NCI-H526 (cell line): ENCODE data around the gene CRHBP.
"Not testable (repeated sequence)": the region's sequence is repeated elsewhere in the genome, so short reads cannot be mapped to it uniquely, and the experiment has no call there.

Experiments used
- DNase-seq, 2 experiments: peaks; one replicate each; lab custom pipeline; 2025; lab: John Stamatoyannopoulos, UW

The CRHBP gene

DNA sequence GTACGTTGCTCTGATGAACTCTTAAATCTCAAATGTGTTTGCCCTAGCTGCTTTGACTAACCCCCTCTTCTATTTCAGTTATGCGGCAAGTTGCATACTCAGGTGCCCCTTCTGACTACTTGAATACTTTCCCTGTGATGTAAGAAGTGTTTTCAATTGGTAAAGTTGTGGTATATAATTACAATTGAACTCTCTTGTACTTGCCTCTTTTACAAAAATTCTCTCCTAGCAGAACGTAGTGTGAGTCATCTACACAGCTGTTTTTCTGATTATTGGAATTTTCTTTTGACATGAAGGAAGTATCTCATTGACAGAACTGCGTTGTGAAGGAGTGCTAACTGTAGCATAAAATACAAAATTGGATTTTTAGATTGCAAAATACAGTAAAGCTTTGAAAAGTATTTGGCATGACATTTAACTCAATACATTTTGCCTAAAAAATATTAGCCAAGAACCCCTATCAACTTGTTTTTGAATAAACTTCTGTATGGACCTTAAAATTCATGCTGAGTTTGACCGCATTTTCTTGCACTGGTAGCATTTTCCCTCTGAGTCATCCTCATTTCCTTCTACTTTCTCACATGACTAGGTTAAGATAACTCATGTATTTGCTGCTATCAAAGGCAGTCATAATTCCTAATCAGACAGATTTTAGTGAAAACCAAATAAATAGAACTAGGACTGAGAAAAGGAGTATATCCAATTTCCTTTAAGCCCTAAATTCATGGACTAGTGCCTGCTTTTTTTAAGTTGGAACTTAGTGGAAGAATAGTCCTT is 6.3 kb downstream of the CRHBP start:
- no peak for DNase-seq

GRCh38 chr5:76960004-76960625 is 7.3 kb downstream of the CRHBP start:
- DNase-seq = no peak

DNA sequence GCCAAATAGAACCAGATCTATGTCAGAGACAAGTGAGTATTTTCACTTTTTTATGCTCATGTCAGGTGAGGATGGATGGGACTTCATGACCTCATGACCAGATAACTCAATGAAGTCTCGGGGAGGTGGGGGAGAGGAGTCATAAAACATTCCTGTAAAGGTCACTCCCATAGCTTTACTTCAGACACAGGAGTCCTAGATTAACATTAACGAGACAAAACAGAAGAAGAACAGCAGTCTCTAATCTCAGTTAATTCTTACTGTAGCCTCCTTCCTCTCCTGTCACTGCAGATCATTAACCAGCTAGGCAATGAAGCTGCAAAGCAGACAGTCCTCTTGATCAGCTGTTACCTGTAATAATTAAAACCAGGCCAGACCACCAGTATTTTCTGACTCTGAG is 11.2 kb downstream of the CRHBP start:
- no peak for DNase-seq

DNA sequence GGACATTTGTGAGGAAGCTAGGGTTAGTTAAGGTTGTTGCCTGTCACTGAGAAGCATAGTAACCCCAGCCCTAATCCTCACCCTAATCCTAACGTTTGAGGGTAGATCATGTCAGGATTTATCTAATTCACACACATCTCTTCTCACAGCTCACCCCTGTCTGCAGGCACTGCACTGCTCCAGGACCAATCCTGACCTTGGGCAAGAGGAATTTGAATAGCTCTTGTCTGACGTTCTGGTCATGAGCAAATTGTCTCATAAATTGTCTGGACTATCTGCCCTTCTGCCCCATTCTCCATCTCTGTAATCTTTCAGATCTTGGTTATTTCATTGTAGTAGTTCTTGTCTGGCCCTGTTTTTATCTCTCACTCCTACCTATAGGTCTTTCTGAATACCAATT is 18.7 kb downstream of the CRHBP start:
- DNase-seq = no peak

GRCh38 chr5:76972689-76973088 is 19.8 kb downstream of the CRHBP start:
- no peak for DNase-seq

DNA sequence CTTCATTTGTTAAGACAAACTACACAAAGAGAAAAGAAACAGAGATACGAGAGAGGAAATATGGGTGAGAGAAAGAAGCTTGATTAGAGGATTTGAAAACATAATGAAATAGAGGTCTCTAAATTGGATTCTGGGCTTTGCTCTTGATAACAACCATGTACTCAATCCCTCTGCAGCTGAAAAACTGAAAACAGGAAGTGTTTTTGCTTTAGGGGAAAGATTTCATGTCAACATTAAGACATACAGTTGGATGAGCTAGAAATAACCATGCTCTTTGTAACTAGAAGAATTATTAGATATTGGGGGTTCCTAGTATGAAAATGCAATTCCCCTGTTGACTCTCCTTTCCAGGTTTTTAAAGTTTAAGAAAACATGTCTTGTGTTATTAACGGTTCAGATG is 21.9 kb downstream of the CRHBP start:
- DNase-seq = no peak

GRCh38 chr5:76978869-76979268 is 26.0 kb downstream of the CRHBP start:
- no peak for DNase-seq

DNA sequence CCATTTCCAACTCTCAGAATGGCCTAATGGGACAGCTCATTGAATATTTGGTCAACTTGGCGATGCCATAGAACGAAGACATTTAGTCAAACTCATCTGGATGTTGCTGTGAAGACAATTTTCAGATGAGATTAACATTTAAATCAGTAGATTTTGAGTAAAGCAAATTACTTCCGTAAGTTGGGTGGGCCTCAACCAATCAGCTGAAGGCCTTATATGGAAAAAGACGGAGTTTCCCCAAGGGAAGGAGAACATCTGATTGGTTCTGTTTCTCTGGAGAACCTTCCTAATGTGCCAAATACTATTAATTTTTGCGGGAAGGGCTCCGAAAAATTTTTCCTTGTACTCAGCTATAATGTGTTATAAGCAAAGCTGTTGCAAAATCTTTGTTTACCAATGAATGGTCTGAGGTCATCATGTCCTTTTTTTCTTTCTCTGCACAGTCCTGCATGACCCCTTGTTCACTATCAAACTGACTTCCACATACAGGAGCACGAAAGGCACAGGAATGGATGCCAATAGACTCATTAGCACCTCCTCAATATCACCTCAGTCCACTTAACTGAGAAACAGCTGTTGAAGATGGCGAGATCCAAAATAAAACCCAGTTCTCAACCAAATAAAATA is 27.8 kb downstream of the CRHBP start:
- DNase-seq = no peak

DNA sequence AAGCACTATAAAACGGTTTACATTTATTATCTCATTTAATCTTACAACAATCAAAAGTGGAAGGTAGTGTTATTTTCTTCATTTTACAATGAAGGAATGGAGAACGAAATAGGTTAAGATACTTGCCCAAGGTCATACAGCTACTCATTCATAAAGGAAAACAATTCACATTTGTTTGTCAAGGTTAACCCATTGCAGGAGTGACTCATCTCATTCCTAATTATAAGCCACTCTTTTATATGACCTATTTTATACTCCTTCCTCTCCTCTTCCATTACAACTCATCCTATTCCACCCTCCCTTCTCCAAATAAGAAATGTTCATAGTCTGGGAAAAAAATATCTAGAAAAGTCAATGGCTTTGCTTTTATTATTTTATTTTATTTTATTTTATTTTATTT is 29.6 kb downstream of the CRHBP start:
- no peak for DNase-seq

DNA sequence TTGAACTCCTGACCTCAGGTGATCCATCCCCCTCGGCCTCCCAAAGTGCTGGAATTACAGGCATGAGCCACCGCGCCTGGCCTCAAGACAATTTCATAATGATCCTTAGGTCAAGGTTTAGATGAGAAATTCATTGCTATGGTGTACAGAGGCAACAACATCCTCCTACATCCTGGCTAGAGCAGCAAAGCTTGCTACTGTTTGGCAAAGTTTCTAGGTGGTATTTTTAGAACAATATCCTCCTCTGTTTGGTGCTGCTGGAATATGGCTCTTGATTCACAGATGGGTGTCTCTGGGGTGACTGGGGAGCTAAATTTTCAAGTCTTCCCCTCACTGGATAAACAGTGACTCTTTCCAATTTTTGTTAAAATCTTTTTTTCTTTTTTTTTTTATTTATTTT is 30.6 kb downstream of the CRHBP start:
- DNase-seq = no peak

DNA sequence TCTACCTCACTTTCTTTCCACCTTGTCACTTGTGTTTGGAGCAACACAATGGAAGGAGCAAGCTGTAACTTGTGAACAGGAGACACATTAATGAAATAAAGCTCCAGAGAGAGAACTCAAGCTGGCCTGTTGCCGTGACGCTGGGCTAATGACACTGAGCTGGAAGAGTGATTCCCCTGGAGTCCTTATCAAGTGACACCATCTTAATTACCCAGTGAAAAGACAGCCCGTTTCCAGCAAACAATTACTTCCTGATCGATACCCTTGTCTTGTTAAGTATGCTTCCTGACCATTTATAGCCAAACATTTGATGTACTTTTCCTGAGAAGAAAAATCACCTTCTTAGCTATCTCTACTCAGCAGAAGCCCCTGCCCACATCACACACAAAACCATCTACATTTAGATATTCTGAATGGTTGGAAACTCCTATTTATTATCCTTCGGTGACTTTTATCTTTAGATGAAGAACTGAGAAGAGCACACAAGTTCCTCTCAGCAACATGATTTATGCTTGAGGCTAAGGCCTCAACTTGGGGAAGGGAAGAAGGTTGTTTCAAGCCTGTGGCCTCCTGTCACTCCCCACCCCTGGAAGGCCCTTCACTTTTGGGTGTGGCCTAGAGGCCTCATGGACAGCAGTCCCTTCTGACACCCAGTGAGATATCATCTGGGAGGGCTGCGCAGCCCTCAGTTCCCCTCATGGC is 34.1 kb downstream of the CRHBP start:
- no peak for DNase-seq

GRCh38 chr5:76990899-76991459 is 38.1 kb downstream of the CRHBP start:
- no peak for DNase-seq

- not testable (repeated sequence) for DNase-seq
These were observed 40.6 kb downstream of the CRHBP start for GRCh38 chr5:76993436-76993835.

DNA sequence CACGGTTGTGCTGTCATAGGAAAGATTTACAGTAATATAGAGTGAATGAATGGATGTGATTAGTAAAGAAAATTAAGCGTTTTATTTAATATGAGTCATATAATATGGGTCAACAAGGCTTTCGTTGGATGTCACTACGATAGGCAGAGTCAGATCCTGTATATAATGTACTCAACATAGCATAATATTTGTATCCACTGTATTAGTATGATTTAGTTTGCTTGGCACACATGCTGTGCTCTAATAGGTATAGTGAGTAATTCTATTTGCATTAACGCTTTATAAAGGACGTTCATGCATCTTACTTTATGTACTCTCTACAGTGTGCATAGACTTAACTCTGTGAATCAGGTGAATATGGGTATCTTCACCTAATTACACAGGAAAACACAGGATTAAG is 41.5 kb downstream of the CRHBP start:
- no peak for DNase-seq

- DNase-seq = not testable (repeated sequence)
These were observed 45.4 kb downstream of the CRHBP start for GRCh38 chr5:76998251-76998650.

- no peak for DNase-seq
These were observed 46.6 kb downstream of the CRHBP start for GRCh38 chr5:76999451-76999850.

- no peak for DNase-seq
These were observed 50.4 kb downstream of the CRHBP start for GRCh38 chr5:77003246-77003645.

- DNase-seq = no peak
These were observed 53.3 kb downstream of the CRHBP start for GRCh38 chr5:77006124-77006523.

DNA sequence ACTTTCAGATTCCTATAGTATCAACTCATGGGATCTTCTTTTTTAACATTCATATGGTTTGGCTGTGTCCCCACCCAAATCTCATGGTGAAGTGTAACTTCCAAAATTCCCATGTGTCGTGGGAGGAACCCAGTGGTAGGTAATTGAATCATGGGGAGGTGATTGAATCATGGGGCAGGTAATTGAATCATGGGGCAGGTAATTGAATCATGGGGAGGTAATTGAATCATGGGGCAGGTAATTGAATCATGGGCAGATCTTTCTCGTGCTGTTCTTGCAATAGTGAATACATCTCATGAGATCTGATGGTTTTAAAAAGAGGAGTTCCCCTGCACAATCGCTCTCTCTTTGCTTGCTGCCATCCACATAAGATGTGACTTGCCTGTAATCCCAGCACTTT is 55.6 kb downstream of the CRHBP start:
- no peak for DNase-seq

- DNase-seq = no peak
These were observed 57.4 kb downstream of the CRHBP start for GRCh38 chr5:77010243-77010642.

DNA sequence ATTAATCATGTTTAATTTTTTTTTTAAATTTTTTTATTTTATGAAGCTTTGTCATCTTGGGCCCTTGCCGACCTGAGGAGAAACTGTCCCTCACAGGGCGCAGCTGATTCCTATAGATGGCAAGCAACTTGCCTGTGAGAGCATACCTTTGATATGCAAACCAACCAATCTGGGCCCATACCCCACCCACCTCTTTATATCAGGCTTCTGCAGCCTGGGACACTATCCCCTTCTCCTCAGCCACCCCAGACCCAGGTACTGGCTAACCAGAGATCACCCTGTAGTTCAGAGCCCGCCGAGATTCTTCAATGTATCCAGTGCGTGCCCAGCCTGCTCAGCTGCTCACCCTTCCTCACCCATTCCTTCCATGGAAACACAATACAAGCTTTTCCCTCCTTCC is 58.7 kb downstream of the CRHBP start:
- no peak for DNase-seq

DNA sequence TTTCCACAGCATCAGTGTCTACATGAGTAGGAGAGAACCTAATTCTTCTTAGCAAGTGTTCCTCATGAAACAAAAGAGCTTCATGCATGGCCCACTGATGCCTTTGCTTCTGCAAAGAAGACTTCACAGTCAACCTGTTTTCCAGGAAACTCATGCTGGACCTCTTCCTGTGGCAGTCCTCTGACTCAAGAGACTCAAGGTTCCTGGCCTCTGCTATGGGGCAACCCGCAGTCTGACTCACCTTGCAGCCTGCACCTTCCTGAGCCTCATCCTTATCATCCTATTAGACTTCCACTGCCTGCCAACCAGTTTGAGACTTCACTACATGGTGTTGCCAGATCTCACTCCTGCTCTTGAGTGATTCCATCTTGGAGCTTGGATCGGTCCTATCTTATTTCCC is 59.8 kb downstream of the CRHBP start:
- DNase-seq = no peak
